ENCODE results near the gene UPK1B. TPM values are rescaled to one million over a fixed set of nuclear protein-coding genes. Genes with fewer than 3 reads are reported as not detected.
A peak's percentile ranks its signal among the peaks of the same experiment; 100 is the strongest.

The UPK1B gene
- total RNA-seq, 1 experiment from 2014 or later, result 1.0 TPM

DNA sequence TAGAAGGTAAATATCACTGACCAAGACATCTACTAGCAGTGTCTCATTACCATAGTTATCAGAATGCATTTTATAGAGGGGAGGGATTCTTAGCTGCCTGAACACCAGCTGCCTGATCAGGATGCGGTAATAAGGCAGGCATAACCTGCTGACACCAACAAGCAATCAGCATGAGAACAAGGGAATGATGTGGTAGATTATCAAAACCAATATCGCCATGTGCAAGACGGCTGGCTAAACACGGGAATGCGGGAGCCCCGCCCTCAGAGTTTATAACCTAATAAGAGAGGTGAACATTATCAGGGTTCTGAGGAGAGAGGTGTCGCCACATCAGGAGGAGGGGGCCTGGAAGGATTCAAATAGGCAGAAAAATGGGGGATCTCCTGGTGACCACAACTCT is 46.8 kb downstream of the UPK1B start:
- Histone ChIP-seq H3K18ac (ENCODE audit: insufficient read length, low read depth, low read length) (no peak overlapping the region), H3K4ac (ENCODE audit: low read depth, low read length) (no peak overlapping the region), H3K79me1 (ENCODE audit: insufficient read depth, low read depth, low read length, poor library complexity, severe bottlenecking) (no peaks in the 10 kb centered on the region), H3T11ph (ENCODE audit: low read length) (no peak overlapping the region), H4K5ac (ENCODE audit: insufficient read length, low read depth, low read length) (no peak overlapping the region), H2AK5ac (ENCODE audit: insufficient read length, low read length) (no peak overlapping the region), H2BK20ac (ENCODE audit: low read depth, low read length, poor library complexity, severe bottlenecking) (no peak overlapping the region), H2BK120ac (ENCODE audit: low read depth, low read length, poor library complexity, severe bottlenecking) (no peak overlapping the region), H4K91ac (ENCODE audit: insufficient read length, low read depth, low read length) (no peak overlapping the region), H3K9me3 (ENCODE audit: control insufficient read depth, low read depth, low read length) (no peaks in the 10 kb centered on the region), H2BK15ac (ENCODE audit: low read depth, low read length) (no peak overlapping the region), H3K4me2 (ENCODE audit: insufficient read depth, insufficient read length, low read length) (no peak overlapping the region), H3K14ac (ENCODE audit: insufficient read depth, low read length) (no peak overlapping the region), H2BK5ac (ENCODE audit: insufficient read length, low read length) (no peak overlapping the region), H4K20me1 (ENCODE audit: control insufficient read depth, insufficient read depth, insufficient read length) (no peaks in the 10 kb centered on the region), H3K4me1 (ENCODE audit: insufficient read depth, low read length) (no peaks in the 10 kb centered on the region), H2AFZ (ENCODE audit: low read length) (no peak overlapping the region), H3K23ac (ENCODE audit: insufficient read length, low read depth, low read length) (no peak overlapping the region), H3K79me2 (ENCODE audit: insufficient read depth, low read length) (no peaks in the 10 kb centered on the region), H2BK12ac (ENCODE audit: insufficient read length, low read depth, low read length) (no peak overlapping the region), H4K8ac (replicated peaks; ENCODE audit: insufficient read length, low read depth, low read length) (no peak overlapping the region), H3K56ac (ENCODE audit: insufficient read length, low read depth, low read length) (no peak overlapping the region), H3K27me3 (ENCODE audit: insufficient read depth, low read length) (no peaks in the 10 kb centered on the region), H3K27ac (ENCODE audit: insufficient read length, low read depth, low read length) (no peak overlapping the region), H3K23me2 (ENCODE audit: insufficient read length, low read depth, low read length, poor library complexity, severe bottlenecking) (no peaks in the 10 kb centered on the region), H3K9ac (ENCODE audit: extremely low read depth, insufficient read length, low read length) (no peak overlapping the region)
- peak overlapping the region; percentile 63 to 69 (median 65); a peak in 4 of 7 replicates for H3K27ac Mint-ChIP-seq
- H3K4me1 Mint-ChIP-seq, result no peaks in the 10 kb centered on the region
- TF ChIP-seq, protein P1, sequence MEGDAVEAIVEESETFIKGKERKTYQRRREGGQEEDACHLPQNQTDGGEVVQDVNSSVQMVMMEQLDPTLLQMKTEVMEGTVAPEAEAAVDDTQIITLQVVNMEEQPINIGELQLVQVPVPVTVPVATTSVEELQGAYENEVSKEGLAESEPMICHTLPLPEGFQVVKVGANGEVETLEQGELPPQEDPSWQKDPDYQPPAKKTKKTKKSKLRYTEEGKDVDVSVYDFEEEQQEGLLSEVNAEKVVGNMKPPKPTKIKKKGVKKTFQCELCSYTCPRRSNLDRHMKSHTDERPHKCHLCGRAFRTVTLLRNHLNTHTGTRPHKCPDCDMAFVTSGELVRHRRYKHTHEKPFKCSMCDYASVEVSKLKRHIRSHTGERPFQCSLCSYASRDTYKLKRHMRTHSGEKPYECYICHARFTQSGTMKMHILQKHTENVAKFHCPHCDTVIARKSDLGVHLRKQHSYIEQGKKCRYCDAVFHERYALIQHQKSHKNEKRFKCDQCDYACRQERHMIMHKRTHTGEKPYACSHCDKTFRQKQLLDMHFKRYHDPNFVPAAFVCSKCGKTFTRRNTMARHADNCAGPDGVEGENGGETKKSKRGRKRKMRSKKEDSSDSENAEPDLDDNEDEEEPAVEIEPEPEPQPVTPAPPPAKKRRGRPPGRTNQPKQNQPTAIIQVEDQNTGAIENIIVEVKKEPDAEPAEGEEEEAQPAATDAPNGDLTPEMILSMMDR (conservative IDR thresholded peaks at IDR 0.05), result no peak
- peaks cover 26 to 87% (median 78%) of the 10 kb centered on the region in 3 experiments; a peak in 6 of 7 replicates for H3K36me3 Mint-ChIP-seq (ENCODE audit: insufficient read depth in 1 of 3, low read depth in 3 of 3)
- H3K27me3 Mint-ChIP-seq (ENCODE audit: low read depth), result no peaks in the 10 kb centered on the region
- H3K9me3 Mint-ChIP-seq, result no peaks in the 10 kb centered on the region
- no peak overlapping the region for H3K4me3 Mint-ChIP-seq
- DNase-seq, result no peak
- WGBS (ENCODE audit: extremely low coverage, insufficient read length, low lambda C conversion rate), result no CpG with 5 or more reads among the region's 7 CpGs
